Smooth muscle cell of the pulmonary artery (primary cell): ENCODE measurements around the gene ZNF682. TPM values are rescaled to one million over a fixed set of nuclear protein-coding genes. Genes with fewer than 3 reads are reported as not detected.

Experiments
- total RNA-seq: library from RNA; depleted of rRNA; stranded (reverse); fragments of >200 nt; gene quantifications from 2 replicates; pipeline ENCODE4 v1.2.3, GENCODE V29; 2014

The ZNF682 gene
- total RNA-seq, result 1.2 and 1.8 TPM in 2 replicates

DNA sequence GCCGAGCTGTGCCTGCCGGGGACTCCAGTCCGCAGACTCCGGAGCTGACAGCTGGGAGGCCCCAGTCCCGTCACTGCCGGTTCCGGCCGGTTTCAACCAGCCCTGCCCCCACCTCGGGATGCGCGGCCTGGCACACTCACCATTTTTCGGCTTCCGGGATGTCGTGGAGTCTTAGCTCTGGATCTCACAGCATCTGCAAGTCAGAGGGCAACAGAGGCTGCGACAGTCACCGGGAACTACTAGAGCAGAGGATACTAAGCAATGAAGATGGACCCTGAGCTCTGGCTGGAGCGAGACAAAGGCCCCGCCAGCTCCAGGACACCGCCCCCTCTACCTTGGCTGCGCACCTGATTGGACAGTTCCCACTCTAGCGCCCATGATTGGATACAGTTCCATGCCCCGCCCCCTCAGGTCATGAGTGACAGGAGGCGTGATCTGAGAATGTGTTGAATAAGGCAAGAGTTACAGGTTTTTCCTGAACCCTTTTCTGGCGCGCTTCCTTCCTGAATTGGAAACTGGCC, at the start of gene ZNF682:
Gene ZNF682, minus strand, starts transcription at position 303 of the 521 bp plus-strand sequence. Its CDS starts 160 bp downstream, at position 143.

DNA sequence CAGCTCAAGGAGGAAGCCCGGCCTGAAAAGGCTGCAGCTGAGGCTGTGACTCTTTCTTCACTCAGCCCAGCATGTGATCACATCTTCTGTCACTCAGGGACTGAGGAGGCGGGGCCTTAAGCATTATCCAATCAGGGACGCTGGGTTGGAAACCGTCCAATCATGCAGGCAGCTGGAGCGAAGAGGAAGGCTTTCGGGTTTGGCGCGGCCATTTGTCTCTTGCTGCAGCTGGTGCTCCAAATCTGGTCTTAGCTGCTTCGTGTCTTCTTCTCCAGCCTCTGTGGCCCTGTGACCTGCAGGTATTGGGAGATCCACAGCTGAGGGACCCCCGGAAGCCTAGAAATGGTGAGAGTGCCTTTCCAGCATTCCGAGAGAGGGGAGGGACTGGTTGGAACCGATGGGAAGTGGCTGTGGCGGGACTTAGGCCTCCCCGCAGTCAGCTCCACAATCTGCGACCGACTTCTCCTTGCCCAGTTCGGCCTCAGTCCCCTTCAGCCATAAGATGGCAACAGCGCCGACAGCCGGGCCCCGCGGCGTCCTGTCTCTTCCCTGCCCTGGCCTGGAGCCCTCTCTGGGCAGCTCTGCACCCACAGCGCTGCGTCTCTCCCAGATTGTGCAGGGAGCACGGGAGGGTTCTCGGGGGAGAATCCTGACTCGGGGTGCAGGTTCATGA, 38.6 kb upstream of the ZNF682 start, which contains the start of gene ZNF90:
Gene ZNF90, plus strand, starts transcription at position 210 of the 673 bp plus-strand sequence. Its CDS starts 133 bp downstream, at position 343.

Other genes starting within 250 kb of the ZNF682 start
- gene ZNF506, start 217.8 kb downstream of the ZNF682 start, total RNA-seq, result 10.0 and 10.1 TPM in 2 replicates
- 3.1 and 3.2 TPM in 2 replicates for gene ZNF253, start 173.6 kb downstream of the ZNF682 start, total RNA-seq
- 2.6 and 2.9 TPM in 2 replicates for gene ZNF93, start 138.6 kb downstream of the ZNF682 start, total RNA-seq
- 1.0 and 1.5 TPM in 2 replicates for gene ZNF90, start 38.5 kb upstream of the ZNF682 start, total RNA-seq
- 3.6 and 4.0 TPM in 2 replicates for gene ZNF486, start 127.7 kb upstream of the ZNF682 start, total RNA-seq